Measurements from ENCODE around the gene DIDO1. TPM values are rescaled to one million over a fixed set of nuclear protein-coding genes. Genes with fewer than 3 reads are reported as not detected.

Gene DIDO1
- total RNA-seq, 2 donors from 2014 or later: 68.5 to 75.9 TPM

GRCh38 chr20:62959101-62959971 is 33.0 kb upstream of the DIDO1 start:
- Histone ChIP-seq H3K36me3 (no peaks in the 10 kb centered on the region), H3K4me1 (replicated peaks) (no peaks in the 10 kb centered on the region), H3K27ac (no peak overlapping the region), H3K27me3 (replicated peaks; ENCODE audit: insufficient read depth) (no peaks in the 10 kb centered on the region), H3K9me3 (no peaks in the 10 kb centered on the region), H3K4me3 (no peak overlapping the region)
- no peak for DNase-seq (ENCODE audit: low spot score)
- no peak for TF ChIP-seq POLR2AphosphoS5 (IDR thresholded peaks at IDR 0.05)
- no peak for TF ChIP-seq CTCF (IDR thresholded peaks at IDR 0.05)
- no peak for TF ChIP-seq POLR2A (IDR thresholded peaks at IDR 0.05)
- 63% methylated on average over 34 of the region's 43 CpGs for WGBS
- intact Hi-C loops (cut with DNase I): no loop called here

GRCh38 chr20:62958388-62959100 is 32.2 kb upstream of the DIDO1 start:
- 75% methylated on average over 10 of the region's 10 CpGs for WGBS
- H3K27ac ChIP-seq: no peak overlapping the region
- intact Hi-C loops (cut with DNase I): no loop called here
- no peak for DNase-seq (ENCODE audit: low spot score)
- no peaks in the 10 kb centered on the region for H3K9me3 ChIP-seq
- TF ChIP-seq CTCF (IDR thresholded peaks at IDR 0.05) (no peak), POLR2AphosphoS5 (IDR thresholded peaks at IDR 0.05) (no peak), POLR2A (IDR thresholded peaks at IDR 0.05) (no peak)
- H3K4me1 ChIP-seq (replicated peaks): peaks cover 2% of the 10 kb centered on the region
- no peaks in the 10 kb centered on the region for H3K27me3 ChIP-seq (replicated peaks; ENCODE audit: insufficient read depth)
- H3K36me3 ChIP-seq: no peaks in the 10 kb centered on the region
- H3K4me3 ChIP-seq: no peak overlapping the region

- intact Hi-C loops (cut with DNase I): no loop called here
- no peaks in the 10 kb centered on the region for H3K9me3 ChIP-seq
- DNase-seq (ENCODE audit: low spot score): no peak
- peaks cover 8% of the 10 kb centered on the region for H3K4me1 ChIP-seq (replicated peaks)
- no peaks in the 10 kb centered on the region for H3K27me3 ChIP-seq (replicated peaks; ENCODE audit: insufficient read depth)
- H3K27ac ChIP-seq: no peak overlapping the region
- H3K36me3 ChIP-seq: no peaks in the 10 kb centered on the region
- no peak for TF ChIP-seq CTCF (IDR thresholded peaks at IDR 0.05)
- TF ChIP-seq POLR2A (IDR thresholded peaks at IDR 0.05): no peak
- no peak for TF ChIP-seq POLR2AphosphoS5 (IDR thresholded peaks at IDR 0.05)
- 95% methylated on average over 36 of the region's 36 CpGs for WGBS
- no peak overlapping the region for H3K4me3 ChIP-seq
Measured at GRCh38 chr20:62957136-62958117, 31.1 kb upstream of the DIDO1 start.

- Histone ChIP-seq H3K4me3 (no peak overlapping the region), H3K4me1 (replicated peaks) (peaks cover 9% of the 10 kb centered on the region), H3K27ac (no peak overlapping the region), H3K36me3 (no peaks in the 10 kb centered on the region), H3K27me3 (replicated peaks; ENCODE audit: insufficient read depth) (no peaks in the 10 kb centered on the region), H3K9me3 (no peaks in the 10 kb centered on the region)
- 83% methylated on average over 23 of the region's 25 CpGs for WGBS
- TF ChIP-seq CTCF (IDR thresholded peaks at IDR 0.05) (no peak), POLR2A (IDR thresholded peaks at IDR 0.05) (no peak), POLR2AphosphoS5 (IDR thresholded peaks at IDR 0.05) (no peak)
- intact Hi-C loops (cut with DNase I): no loop called here
- DNase-seq (ENCODE audit: low spot score): no peak
Measured at GRCh38 chr20:62956387-62957135, 30.3 kb upstream of the DIDO1 start.
